ENCODE results near the gene STN1. TPM values are rescaled to one million over a fixed set of nuclear protein-coding genes. Genes with fewer than 3 reads are reported as not detected.

STN1 gene
- total and polyA plus RNA-seq, 9 of the 15 experiments (the other 6 are each of a cell fraction or from before 2014, with no cell fraction given): 9.1 to 19.6 (median 13.8) TPM

DNA sequence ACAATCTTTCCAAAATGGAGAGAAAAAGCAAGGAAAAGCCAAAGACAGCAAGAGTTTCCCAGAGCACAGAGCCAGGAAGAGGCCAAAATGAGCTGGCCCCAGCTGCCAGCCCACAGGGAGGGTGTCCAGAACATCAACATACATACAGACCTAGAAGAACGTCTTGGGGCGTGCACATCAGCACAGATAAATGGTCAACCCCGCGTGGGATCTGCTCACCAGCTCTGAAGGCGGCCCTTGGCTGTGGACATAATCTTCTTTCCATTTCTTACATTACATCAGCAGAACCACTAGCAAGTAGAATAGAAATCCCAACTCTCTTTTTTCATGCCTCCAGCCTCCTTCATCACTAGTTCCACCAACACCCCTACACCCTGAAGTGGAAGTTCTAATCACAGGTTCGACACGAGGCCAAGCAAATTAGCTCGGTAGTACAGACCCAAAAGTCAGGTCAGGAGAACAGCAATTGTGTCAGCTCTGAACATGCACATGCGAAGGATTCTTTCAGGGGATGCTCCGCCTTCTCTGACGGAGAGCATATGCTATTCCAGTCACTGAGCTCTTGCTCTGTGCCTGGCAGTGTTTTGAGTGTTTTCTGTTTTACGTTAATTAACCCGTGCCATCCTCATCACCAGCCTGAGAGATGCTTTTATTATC is 79.0 kb downstream of the STN1 start (continued):
- TF ChIP-seq, protein P1, sequence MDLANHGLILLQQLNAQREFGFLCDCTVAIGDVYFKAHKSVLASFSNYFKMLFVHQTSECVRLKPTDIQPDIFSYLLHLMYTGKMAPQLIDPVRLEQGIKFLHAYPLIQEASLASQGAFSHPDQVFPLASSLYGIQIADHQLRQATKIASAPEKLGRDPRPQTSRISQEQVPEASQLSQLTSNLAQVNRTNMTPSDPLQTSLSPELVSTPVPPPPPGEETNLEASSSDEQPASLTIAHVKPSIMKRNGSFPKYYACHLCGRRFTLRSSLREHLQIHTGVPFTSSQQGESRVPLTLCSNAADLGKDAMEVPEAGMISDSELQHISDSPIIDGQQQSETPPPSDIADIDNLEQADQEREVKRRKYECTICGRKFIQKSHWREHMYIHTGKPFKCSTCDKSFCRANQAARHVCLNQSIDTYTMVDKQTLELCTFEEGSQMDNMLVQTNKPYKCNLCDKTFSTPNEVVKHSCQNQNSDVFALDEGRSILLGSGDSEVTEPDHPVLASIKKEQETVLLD (IDR thresholded peaks at IDR 0.05): no peak
- TF ChIP-seq MECOM (CRISPR knock-in tag; IDR thresholded peaks at IDR 0.05): no peak
- TF ChIP-seq SP1 (CRISPR knock-in tag; IDR thresholded peaks at IDR 0.05): no peak

DNA sequence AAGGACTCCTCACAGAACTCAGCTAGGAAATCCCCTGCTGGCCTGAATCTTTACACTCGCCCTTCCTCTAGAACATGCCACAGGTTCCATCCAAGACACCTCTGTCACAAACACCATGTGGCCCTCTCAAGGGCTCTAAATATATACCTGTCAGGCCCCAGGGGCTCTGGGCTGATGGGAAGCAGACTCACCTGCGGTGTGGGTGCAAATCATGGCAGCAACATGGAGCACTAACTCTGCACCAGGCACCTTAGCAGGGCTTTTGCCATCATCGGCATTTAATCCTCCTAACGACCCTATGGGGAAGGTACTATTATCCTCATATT is 80.0 kb downstream of the STN1 start:
- Histone ChIP-seq H3K27me3 (ENCODE audit: control insufficient read depth in 2 of 2, insufficient read depth in 2 of 2, low read length in 2 of 2) (peaks cover 13 to 49% of the 10 kb centered on the region in 2 experiments; a peak in 4 of 5 replicates), H4K20me1 (replicated peaks; ENCODE audit: control insufficient read depth, insufficient read depth, low read length) (no peaks in the 10 kb centered on the region), H3K9me3 (replicated peaks; ENCODE audit: control insufficient read depth, insufficient read depth, low read depth, low read length) (0 out of 2 replicates have a peak, but pooled peaks cover 2% of the 10 kb centered on the region), H3K4me3 (no peak overlapping the region), H3K4me1 (replicated peaks in 1 of 2; ENCODE audit: control insufficient read depth in 2 of 2, insufficient read depth in 2 of 2, low read length in 2 of 2) (no peaks in the 10 kb centered on the region; a peak in 3 of 5 replicates), H3K9me1 (ENCODE audit: control insufficient read depth, insufficient read depth, low read length) (no peaks in the 10 kb centered on the region), H3K27ac (ENCODE audit: extremely low read depth, low read depth, low read length) (no peak overlapping the region), H2AFZ (ENCODE audit: low read depth, low read length) (no peak overlapping the region), H3K79me2 (ENCODE audit: control insufficient read depth, insufficient read depth, low read length) (no peaks in the 10 kb centered on the region), H3K36me3 (ENCODE audit: control insufficient read depth, insufficient read depth, low read length) (no peaks in the 10 kb centered on the region), H3K4me2 (ENCODE audit: insufficient read depth, low read length) (no peak overlapping the region), H3K9ac (ENCODE audit: insufficient read depth in 1 of 2, low read depth in 2 of 2, low read length in 2 of 2) (no peak overlapping the region)
- DNase-seq (ENCODE audit: extremely low read depth in 1 of 4, low spot score in 3 of 4): no peak
- ATAC-seq: no peak
- BruUV-seq (replicated peaks): no TSS peak
- ChIA-PET CTCF (ENCODE audit: low intra/inter-chr PET ratio) (no interaction called here), POLR2A (no interaction called here)
- no peak for FAIRE-seq
- WGBS (ENCODE audit: insufficient coverage, low coverage, missing lambda C conversion rate): 0% methylated on average over 1 of the region's 4 CpGs
- in situ Hi-C loops (cut with MboI) (no loop called here), intact Hi-C loops (cut with micrococcal nuclease) (no loop called here)
- TF ChIP-seq, protein P2, sequence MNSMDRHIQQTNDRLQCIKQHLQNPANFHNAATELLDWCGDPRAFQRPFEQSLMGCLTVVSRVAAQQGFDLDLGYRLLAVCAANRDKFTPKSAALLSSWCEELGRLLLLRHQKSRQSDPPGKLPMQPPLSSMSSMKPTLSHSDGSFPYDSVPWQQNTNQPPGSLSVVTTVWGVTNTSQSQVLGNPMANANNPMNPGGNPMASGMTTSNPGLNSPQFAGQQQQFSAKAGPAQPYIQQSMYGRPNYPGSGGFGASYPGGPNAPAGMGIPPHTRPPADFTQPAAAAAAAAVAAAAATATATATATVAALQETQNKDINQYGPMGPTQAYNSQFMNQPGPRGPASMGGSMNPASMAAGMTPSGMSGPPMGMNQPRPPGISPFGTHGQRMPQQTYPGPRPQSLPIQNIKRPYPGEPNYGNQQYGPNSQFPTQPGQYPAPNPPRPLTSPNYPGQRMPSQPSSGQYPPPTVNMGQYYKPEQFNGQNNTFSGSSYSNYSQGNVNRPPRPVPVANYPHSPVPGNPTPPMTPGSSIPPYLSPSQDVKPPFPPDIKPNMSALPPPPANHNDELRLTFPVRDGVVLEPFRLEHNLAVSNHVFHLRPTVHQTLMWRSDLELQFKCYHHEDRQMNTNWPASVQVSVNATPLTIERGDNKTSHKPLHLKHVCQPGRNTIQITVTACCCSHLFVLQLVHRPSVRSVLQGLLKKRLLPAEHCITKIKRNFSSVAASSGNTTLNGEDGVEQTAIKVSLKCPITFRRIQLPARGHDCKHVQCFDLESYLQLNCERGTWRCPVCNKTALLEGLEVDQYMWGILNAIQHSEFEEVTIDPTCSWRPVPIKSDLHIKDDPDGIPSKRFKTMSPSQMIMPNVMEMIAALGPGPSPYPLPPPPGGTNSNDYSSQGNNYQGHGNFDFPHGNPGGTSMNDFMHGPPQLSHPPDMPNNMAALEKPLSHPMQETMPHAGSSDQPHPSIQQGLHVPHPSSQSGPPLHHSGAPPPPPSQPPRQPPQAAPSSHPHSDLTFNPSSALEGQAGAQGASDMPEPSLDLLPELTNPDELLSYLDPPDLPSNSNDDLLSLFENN (IDR thresholded peaks at IDR 0.05; ENCODE audit: low read depth in 2 of 2, low read length in 2 of 2): no peak
- TF ChIP-seq PTTG1 (tag; IDR thresholded peaks at IDR 0.05; ENCODE audit: low read depth) (no peak), CBFB (CRISPR knock-in tag; IDR thresholded peaks at IDR 0.05) (no peak), ZNF124 (CRISPR knock-in tag; IDR thresholded peaks at IDR 0.05) (no peak), THRAP3 (IDR thresholded peaks at IDR 0.05; ENCODE audit: borderline replicate concordance) (no peak), POU5F1 (IDR thresholded peaks at IDR 0.05; ENCODE audit: borderline replicate concordance, low read depth, low read length, partially characterized antibody) (no peak), TAF1 (IDR thresholded peaks at IDR 0.05; ENCODE audit: control insufficient read depth, extremely low read depth, insufficient read depth, low read length, severe bottlenecking) (no peak), CHD4 (IDR thresholded peaks at IDR 0.05; ENCODE audit: insufficient read depth, insufficient replicate concordance, low read depth, low read length, poor library complexity, severe bottlenecking) (no peak), PML (IDR thresholded peaks at IDR 0.05; ENCODE audit: low read length) (no peak)
- TF ChIP-seq, protein P3, sequence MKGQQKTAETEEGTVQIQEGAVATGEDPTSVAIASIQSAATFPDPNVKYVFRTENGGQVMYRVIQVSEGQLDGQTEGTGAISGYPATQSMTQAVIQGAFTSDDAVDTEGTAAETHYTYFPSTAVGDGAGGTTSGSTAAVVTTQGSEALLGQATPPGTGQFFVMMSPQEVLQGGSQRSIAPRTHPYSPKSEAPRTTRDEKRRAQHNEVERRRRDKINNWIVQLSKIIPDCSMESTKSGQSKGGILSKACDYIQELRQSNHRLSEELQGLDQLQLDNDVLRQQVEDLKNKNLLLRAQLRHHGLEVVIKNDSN (CRISPR knock-in tag; IDR thresholded peaks at IDR 0.05): no peak
- TF ChIP-seq, protein P4, sequence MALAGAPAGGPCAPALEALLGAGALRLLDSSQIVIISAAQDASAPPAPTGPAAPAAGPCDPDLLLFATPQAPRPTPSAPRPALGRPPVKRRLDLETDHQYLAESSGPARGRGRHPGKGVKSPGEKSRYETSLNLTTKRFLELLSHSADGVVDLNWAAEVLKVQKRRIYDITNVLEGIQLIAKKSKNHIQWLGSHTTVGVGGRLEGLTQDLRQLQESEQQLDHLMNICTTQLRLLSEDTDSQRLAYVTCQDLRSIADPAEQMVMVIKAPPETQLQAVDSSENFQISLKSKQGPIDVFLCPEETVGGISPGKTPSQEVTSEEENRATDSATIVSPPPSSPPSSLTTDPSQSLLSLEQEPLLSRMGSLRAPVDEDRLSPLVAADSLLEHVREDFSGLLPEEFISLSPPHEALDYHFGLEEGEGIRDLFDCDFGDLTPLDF (CRISPR knock-in tag; IDR thresholded peaks at IDR 0.05): no peak

Measured in K562 (cell line).